ENCODE measurements around the gene COQ3.
A peak's percentile ranks its signal among the peaks of the same experiment; 100 is the strongest.
"Not testable (repeated sequence)": the region's sequence is repeated elsewhere in the genome, so short reads cannot be mapped to it uniquely, and the experiment has no call there.

Gene COQ3

DNA sequence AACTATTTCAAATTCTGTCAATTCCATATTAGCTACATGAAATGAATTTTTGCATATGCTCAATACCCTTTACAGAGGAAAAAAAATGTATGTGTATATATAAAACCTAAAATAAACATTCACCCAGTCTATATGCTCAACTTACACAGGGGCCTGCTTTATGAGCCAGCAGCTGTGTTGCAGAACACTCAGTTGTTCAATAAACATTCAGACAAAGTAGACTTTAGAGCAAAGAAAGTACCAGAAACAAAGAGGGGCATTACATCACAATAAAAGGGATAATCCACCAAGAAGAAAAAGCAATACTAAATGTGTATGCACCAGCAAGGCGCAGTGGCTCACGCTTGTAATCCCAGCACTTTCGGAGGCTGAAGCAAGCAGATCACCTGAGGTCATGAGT is 9.5 kb downstream of the COQ3 start:
- no peak for FAIRE-seq

DNA sequence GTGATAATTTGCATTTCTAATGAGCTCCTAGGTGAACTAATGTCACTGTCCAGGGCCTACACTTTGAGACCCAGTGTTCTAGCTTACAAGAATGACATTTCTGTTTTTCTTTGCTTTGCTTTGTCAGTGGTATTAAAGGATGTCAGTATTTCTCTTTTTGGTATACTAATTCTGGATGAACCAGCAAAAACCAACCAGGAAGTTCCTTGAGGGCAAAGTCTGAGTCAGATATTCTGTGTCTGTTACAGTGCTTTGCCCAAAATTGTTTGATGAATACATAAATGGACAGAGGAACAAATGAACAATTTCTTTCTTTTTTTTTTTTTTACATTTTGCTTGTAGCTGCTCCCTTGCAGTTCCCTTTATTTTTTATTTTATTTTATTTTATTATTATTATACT is 15.4 kb downstream of the COQ3 start:
- FAIRE-seq (no peak), DNase-seq (ENCODE audit: low spot score) (no peak)

More for the DNA sequence above, 9.5 kb downstream of the COQ3 start:
- DNase-seq (ENCODE audit: low spot score), result no peak

DNA sequence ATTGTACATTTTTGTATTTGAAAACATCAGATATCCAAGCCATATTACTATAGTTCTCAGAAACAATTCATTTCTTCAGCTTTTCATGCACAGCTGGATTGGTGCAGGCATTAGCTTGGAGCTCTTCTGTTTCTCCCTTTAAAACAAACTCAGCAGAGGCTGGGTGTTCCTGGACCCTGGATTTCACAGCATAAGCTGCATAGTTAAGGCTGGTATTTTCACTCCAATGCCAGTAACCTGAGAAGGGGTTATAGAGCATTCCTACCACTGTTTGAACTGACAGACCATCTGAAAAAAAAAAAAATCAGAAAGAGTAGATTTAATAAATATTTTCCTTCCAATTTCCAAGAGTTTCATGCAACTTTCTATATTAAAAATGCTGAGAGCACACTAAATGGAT is 24.5 kb downstream of the COQ3 start:
- FAIRE-seq (no peak), DNase-seq (ENCODE audit: low spot score) (no peak)

DNA sequence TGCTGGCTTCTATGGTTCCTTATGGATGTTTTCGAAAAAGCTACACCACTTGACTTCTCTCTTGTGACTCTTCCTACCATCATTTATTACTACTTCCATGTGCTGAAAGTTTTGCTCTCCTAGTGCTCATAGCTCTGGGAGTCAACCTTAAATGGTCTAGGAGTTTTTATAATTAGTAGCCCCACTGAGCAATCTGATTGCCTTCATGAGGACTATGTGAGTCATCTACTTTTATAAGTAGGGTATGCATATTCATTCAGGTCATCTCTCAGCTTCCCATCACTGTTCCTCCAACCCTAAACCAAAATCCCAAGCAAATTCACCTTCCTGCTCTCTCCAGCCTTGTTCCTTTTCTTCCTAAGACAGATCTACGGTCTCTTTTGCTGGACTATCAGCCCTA is 27.1 kb downstream of the COQ3 start:
- FAIRE-seq (no peak), DNase-seq (ENCODE audit: low spot score) (no peak)

- FAIRE-seq (no peak), DNase-seq (ENCODE audit: low spot score) (no peak)
Observed at GRCh38 chr6:99364026-99364425, 30.0 kb downstream of the COQ3 start.

DNA sequence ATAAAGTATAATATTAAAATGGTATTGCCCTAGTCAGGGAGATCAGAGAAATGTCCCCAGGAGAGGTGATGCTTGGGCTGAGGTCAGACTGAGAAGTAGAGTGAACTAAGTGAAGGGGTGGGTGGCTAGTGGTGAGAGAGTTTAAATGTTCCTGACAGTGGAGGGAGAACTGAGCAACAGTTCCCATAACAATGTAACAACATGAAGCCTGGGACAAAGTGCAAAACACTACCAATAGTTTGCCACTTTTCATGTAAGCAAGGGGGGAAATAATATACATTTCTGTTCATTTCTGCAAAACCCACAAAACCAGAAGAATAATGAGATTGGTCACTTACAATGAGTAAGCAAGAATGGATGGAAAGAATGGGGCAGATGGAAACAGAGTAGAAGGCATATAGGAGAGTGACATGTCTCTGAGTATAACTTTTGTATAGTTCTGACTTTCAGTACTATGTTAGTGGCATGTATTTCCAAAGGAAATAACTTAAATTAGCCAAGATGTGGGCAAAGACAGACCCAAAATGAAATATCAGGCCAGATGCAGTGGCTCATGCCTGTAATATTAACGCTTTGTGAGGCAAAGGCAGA is 31.2 kb downstream of the COQ3 start:
- no peak for DNase-seq (ENCODE audit: low spot score)
- no peak for FAIRE-seq

GRCh38 chr6:99359800-99360199 is 34.2 kb downstream of the COQ3 start:
- DNase-seq (ENCODE audit: low spot score) (no peak), FAIRE-seq (no peak)

DNA sequence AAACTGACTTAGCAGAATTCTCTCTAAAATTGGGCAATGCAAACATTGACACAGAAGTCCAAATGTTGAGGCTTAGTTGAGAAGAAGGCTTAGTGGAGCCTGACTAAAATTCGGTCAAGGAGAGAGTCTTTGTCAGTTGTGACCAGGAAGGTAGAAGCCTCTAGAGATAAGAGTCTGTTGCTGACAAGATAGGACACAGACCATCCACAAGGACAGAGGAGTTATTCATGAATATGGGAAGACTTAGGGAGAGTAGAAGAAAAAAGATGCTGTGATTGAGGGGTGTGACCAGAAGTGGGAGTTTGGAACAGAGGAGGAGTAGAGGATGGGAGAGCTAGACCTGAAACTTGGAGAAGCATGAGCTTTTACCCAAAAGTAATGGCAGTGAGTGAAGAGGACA is 37.4 kb downstream of the COQ3 start:
- DNase-seq (ENCODE audit: low spot score), result no peak
- no peak for FAIRE-seq

DNA sequence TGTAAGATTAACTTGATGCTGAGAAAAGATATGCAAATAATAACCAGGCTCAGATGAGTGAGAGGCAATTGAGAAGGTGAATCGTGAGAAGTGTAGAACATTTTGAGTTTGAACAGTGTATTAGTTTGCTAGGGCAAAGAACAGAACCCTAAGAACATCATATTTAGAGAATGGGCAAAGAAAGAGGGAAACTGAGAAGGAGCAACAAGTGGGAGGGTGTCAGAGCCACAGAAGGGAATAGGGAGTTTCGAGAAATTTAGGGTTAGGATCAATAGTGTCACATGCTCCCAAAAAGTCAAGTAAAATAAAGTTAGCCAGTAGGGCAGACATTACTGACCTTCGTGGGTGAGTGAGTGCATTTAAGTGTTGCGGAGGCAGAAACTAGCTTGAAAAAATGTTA is 39.0 kb downstream of the COQ3 start:
- no peak for DNase-seq (ENCODE audit: low spot score)
- FAIRE-seq, result no peak

- FAIRE-seq, result no peak
- no peak for DNase-seq (ENCODE audit: low spot score)
Observed at GRCh38 chr6:99353126-99353525, 40.9 kb downstream of the COQ3 start.

DNA sequence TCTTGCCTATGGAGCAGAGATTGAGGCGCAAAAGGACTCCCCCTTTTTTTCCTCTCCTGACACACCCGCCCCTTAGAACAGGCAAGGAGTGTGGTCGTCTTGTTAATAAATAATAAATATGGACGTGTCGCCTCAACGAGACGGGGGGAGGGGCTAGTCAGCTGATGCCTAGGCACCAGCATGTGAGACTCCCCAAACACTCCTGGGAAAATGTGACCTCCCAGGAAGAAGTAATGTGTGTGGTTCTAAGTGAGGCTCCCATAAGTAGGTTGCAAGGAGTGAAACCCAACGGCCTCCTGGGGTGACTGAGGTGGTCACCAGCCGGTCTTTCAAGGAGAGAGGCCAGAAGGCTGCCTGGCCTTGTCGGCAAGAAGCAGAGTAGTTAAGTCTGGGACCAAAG is 43.4 kb downstream of the COQ3 start:
- FAIRE-seq (no peak), DNase-seq (ENCODE audit: low spot score) (no peak)

GRCh38 chr6:99349171-99350141 is 44.5 kb downstream of the COQ3 start, which contains the start of gene FAXC:
Gene FAXC, minus strand, starts transcription at chr6:99349674. Its CDS starts 302 bp downstream, at chr6:99349372.
- DNase-seq (ENCODE audit: low spot score) (peak; percentile 64), FAIRE-seq (no peak)

- no peak for FAIRE-seq
- DNase-seq (ENCODE audit: low spot score), result no peak
Observed at GRCh38 chr6:99348288-99349170, 45.5 kb downstream of the COQ3 start.

- DNase-seq (ENCODE audit: low spot score) (no peak), FAIRE-seq (no peak)
Observed at GRCh38 chr6:99347804-99348203, 46.2 kb downstream of the COQ3 start.

DNA sequence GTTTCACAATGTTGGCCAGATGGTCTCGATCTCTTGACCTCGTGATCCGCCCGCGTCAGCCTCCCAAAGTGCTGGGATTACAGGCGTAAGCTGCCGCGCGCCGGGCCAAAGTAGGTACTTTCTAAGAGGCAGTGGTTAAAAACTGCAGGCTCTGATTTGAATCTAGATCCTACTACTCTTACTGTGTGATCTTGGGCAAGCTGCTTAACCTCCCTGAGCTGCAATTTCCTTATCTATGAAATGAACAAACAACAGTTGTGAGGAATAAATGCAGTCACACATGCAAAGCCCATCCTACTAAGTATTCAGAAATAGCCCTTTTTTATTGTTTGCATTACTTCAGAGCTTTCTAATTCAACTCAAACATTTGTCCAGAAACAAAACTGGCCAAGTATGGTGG is 47.4 kb downstream of the COQ3 start:
- DNase-seq (ENCODE audit: low spot score) (no peak), FAIRE-seq (no peak)

DNA sequence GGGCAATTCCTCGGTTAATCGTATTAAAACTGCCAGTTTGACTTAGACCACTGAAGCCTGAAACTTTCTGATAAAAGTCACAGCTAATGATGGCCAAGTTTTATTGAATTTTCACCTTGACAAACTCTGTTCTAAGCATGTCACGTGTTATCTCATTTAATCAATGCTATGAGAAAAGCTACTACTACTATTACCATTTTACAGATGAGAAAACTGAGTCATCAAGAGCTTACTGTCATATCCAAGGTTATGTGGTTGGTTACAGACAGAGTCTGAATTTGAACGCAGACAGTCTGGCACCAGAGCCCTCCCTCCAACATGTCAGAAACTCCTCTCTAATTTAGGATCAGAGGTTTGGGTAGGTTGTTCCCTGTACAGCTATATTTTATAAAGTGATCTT is 48.8 kb downstream of the COQ3 start:
- FAIRE-seq (no peak), DNase-seq (ENCODE audit: low spot score) (no peak)

DNA sequence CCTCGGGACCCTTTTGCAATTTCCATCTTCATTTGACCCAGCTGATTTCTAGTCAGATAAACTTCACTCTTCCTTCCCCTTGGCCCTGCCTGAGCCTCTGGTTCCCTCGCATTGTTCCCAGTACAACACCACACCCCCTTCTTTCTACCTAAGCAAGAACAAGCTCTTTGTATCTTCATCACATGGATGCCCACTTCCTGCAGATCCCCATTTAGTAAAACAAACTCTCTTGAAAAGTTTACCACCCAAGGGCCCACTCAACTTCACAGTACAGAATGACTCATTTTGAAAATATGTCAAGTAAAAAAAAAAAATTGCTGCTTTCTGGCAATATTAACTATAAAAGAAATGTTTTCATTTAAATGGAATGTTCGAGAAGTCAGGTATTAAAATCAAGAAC is 49.7 kb downstream of the COQ3 start:
- FAIRE-seq (no peak), DNase-seq (ENCODE audit: low spot score) (peak; percentile 42)

DNA sequence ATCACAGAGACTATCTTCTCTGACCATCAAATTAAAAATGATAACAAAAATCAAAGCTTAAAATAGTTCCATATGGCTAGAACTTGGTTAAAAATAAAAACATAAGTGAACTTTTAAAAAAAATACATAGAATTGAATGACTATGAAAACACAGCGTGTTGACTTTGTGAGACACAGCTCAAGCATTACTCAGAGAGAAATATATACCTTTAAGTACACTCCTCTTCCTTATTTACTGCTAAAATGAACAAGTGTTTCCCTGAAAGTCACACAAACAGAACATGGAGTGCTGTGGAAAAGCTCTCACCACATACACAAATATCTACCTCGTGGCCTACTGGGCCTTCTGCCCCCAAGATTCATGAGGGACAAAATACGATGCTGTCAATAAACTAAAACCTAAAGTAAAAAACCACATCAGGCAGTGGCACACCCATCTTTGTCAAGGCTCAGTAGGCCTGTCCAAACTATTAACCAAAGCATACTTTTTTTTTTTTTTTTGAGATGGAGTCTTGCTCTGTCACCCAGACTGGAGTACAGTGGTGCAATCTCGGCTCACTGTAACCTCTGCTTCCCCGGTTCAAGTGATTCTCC is 52.0 kb downstream of the COQ3 start:
- DNase-seq (ENCODE audit: low spot score) (no peak), FAIRE-seq (no peak)

GRCh38 chr6:99338188-99338587 is 55.8 kb downstream of the COQ3 start:
- FAIRE-seq (no peak), DNase-seq (ENCODE audit: low spot score) (no peak)

- DNase-seq (ENCODE audit: low spot score); FAIRE-seq: not testable (repeated sequence)
Observed at GRCh38 chr6:99335298-99335697, 58.7 kb downstream of the COQ3 start.

DNA sequence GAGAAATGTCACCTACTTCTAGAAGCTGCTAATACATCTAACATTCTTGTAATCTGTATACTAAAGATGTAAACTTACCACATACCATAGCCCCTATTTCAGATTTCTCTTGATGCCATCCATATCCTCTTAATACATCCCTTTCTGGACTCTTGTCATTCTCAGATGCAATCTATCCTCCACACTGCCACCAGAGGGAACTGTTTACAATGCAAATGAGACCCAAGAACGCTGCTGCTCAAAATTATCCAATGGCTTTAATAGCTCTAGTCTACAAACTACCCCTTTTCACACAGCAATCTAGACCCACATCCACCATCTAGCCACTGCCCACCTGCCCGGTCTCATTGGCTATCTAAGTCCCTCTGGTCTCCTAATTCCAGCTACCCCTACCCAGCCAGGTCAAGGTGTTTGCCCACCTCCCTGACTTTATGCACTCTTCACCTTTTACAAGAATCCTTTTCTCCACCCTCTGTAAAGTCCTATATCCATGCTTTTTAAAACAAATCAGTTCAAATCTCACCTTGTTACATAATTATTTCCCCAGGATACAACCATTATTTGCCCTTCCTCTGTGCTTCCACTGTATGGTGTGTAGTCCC is 59.4 kb downstream of the COQ3 start:
- DNase-seq (ENCODE audit: low spot score) (peak; percentile 24), FAIRE-seq (no peak)

Data from urothelium cell line (cell line).